ENCODE data around the gene ZBTB49. TPM values are rescaled to one million over a fixed set of nuclear protein-coding genes. Genes with fewer than 3 reads are reported as not detected.
A peak's percentile ranks its signal among the peaks of the same experiment; 100 is the strongest.

Gene ZBTB49
- total and polyA plus RNA-seq, 3 donors from 2014 or later, result 10.2 to 26.7 (median 14.0) TPM

DNA sequence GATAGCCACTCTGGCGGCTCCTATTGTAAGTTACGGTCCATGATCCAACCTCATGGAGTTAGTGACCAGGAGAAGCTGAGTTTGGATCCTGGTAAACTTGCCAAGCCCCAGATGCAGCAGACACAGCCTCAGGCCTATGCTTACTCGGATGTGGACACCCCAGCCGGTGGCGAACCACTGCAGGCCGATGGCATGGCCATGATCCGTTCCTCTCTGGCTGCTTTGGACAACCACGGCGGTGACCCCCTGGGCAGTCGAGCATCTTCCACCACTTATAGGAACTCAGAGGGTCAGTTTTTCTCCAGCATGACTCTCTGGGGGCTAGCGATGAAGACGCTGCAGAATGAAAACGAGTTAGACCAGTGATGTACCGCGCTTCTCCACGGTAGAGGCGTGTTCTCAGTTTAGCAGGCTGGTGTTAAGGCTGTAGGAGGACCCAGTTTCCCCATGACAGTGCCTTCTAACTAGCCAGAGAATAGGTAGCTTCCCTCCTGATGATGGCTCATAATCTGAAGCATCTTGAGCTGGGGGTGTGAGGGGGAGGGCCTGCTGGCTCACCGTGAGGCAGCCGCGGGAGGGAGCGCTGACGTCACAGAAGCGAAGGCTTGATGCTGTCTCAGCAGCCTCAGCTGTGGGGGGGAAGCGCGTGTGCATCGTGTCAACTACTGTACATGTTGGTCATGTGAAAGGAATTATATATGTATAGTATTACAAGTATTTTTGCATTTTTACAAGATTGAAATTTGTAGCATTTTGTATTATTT is 31.1 kb downstream of the ZBTB49 start:
- 94 to 95% methylated on average over 26 of the region's 26 CpGs for WGBS, 2 donors
- intact Hi-C loops (cut with DNase I; ENCODE audit: low total_unique reads), result no loop called here

DNA sequence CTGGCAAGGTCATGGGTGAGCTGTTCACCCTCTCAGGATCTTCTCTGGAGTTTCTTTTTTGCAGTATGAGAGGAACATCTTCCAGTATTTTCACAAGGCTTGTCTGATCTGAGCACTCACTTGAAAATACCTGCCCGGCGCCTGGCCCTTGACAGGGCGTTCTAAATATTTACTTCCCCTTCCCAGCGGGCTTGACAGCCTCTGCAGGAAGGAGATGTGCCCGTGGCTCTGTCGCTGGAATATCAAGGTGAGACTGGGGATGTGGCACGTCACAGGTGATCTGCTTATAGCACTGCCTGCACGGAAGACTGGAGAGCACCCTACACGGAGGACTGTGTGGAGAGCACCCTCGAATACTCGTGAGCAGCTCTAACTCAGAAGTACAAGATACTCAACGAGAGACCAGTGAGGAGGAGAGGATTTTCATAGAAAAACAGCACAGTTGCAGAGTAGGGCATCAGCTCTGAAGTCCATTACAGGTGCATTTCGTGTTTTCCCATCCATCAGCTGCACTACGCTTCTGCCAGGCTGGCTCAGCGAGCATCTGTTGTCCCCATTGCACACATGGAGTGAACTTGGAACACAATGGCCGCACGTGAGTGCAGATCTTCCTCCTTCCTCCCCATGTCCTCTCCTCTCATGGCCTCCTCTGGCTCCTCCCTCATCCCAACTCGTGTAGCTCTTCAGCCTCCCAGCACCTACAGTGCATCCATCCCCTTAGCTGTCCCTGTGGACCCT is 32.1 kb downstream of the ZBTB49 start:
- no peak for DNase-seq
- Histone ChIP-seq H3K27me3 (no peaks in the 10 kb centered on the region), H3K9me3 (no peaks in the 10 kb centered on the region), H3K36me3 (ENCODE audit: low read depth, missing control alignments) (no peaks in the 10 kb centered on the region), H3K4me1 (peaks cover 30% of the 10 kb centered on the region), H3K27ac (peak overlapping the region; percentile 14 to 56), H3K4me3 (no peak overlapping the region)
- WGBS, 2 donors, result 92 to 93% methylated on average over 18 of the region's 18 CpGs
- TF ChIP-seq POLR2A (IDR thresholded peaks at IDR 0.05), result no peak
- TF ChIP-seq, protein P1, sequence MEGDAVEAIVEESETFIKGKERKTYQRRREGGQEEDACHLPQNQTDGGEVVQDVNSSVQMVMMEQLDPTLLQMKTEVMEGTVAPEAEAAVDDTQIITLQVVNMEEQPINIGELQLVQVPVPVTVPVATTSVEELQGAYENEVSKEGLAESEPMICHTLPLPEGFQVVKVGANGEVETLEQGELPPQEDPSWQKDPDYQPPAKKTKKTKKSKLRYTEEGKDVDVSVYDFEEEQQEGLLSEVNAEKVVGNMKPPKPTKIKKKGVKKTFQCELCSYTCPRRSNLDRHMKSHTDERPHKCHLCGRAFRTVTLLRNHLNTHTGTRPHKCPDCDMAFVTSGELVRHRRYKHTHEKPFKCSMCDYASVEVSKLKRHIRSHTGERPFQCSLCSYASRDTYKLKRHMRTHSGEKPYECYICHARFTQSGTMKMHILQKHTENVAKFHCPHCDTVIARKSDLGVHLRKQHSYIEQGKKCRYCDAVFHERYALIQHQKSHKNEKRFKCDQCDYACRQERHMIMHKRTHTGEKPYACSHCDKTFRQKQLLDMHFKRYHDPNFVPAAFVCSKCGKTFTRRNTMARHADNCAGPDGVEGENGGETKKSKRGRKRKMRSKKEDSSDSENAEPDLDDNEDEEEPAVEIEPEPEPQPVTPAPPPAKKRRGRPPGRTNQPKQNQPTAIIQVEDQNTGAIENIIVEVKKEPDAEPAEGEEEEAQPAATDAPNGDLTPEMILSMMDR (IDR thresholded peaks at IDR 0.05), result no peak
- intact Hi-C loops (cut with DNase I; ENCODE audit: low total_unique reads), result no loop called here

More for the DNA sequence above, 31.1 kb downstream of the ZBTB49 start:
- Histone ChIP-seq H3K4me3 (no peak overlapping the region), H3K36me3 (ENCODE audit: low read depth, missing control alignments) (no peaks in the 10 kb centered on the region), H3K4me1 (peaks cover 30% of the 10 kb centered on the region), H3K27me3 (no peaks in the 10 kb centered on the region), H3K9me3 (no peaks in the 10 kb centered on the region), H3K27ac (no peak overlapping the region)
- TF ChIP-seq POLR2A (IDR thresholded peaks at IDR 0.05), result no peak
- TF ChIP-seq, protein P1 (IDR thresholded peaks at IDR 0.05), result no peak
- no peak for DNase-seq

DNA sequence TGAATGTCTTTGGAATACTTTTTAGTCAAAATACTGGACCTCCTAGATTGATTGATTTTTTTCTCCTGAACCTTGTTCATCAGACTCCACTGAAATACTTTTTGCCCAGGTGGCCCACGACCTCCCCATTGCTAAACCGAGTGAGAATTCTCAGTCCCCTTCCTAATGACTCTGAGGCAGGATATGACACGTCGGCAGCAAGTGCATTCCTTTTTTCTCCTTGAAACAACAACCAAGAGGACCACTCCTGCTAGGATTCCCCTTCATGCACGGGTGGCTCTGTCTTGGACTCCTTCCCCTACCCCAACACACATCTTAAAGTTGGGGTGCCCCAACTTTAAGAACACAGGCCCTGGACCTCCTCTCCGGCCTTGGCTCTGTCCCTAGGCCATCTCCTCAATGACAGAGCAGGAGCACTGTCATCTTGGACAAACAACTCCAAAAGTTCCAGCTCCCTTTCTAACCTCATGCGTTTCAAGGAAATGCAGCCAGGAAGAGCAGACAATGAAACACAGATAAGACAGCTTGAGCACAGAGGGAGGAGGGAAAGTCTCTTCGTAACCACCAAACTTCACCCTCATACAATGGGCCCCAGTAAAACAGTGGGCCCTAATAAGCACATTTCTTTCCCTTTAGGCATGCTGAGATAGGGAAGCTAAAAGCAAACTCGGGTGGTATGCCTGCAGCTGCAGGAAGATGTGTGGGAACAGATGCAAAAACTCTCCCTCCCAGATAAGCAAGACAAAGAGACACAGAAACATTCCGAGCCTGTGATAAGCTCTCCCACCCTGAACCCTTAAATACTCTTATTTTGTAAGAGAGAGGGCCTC is 33.9 kb downstream of the ZBTB49 start:
- no peaks in the 10 kb centered on the region for H3K36me3 ChIP-seq (ENCODE audit: low read depth, missing control alignments)
- TF ChIP-seq, protein P1 (IDR thresholded peaks at IDR 0.05), result no peak
- TF ChIP-seq POLR2A (IDR thresholded peaks at IDR 0.05), result no peak
- peak overlapping the region; percentile 14 to 56 for H3K27ac ChIP-seq
- 29 to 37% methylated on average over 10 of the region's 10 CpGs for WGBS, 2 donors
- intact Hi-C loops (cut with DNase I; ENCODE audit: low total_unique reads), result no loop called here
- H3K27me3 ChIP-seq, result no peaks in the 10 kb centered on the region
- H3K4me1 ChIP-seq, result peaks cover 36% of the 10 kb centered on the region
- no peak overlapping the region for H3K4me3 ChIP-seq
- peak; percentile 32 for DNase-seq
- no peaks in the 10 kb centered on the region for H3K9me3 ChIP-seq

DNA sequence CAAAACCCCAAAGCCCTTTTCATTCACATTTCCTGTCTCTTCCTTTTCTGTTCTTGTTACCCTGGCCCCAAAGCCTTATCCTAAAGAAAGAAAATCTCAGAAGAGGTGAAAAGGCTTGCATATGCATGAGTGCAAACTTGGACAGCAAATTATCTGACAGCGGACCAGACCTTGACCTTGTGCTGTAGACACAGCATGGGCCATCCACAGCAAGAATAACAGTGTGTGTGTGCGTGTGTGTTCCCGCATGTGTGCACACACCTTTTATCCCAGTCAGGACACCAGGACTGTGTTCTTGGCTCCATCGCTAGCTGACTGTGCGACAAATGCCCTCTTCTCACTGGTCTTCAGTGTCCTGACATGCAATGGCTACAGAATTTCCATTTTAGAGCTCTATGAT is 35.3 kb downstream of the ZBTB49 start:
- Histone ChIP-seq H3K4me3 (no peak overlapping the region), H3K36me3 (ENCODE audit: low read depth, missing control alignments) (no peaks in the 10 kb centered on the region), H3K9me3 (no peaks in the 10 kb centered on the region), H3K27ac (no peak overlapping the region), H3K4me1 (peaks cover 36% of the 10 kb centered on the region), H3K27me3 (no peaks in the 10 kb centered on the region)
- DNase-seq, result no peak
- 79 to 81% methylated on average over 5 of the region's 5 CpGs for WGBS, 2 donors
- TF ChIP-seq, protein P1 (IDR thresholded peaks at IDR 0.05), result no peak
- TF ChIP-seq POLR2A (IDR thresholded peaks at IDR 0.05), result no peak
- intact Hi-C loops (cut with DNase I; ENCODE audit: low total_unique reads), result no loop called here
